ENCODE data around the gene SMIM36.
"Not testable (repeated sequence)": the region's sequence is repeated elsewhere in the genome, so short reads cannot be mapped to it uniquely, and the experiment has no call there.

The SMIM36 gene

GRCh38 chr17:55453839-55454557 lies 57.3 kb downstream of the SMIM36 start:
- DNase-seq: no peak

GRCh38 chr17:55452139-55452790 lies 59.0 kb downstream of the SMIM36 start:
- DNase-seq: no peak

GRCh38 chr17:55451758-55452138 lies 59.5 kb downstream of the SMIM36 start:
- no peak for DNase-seq

- no peak for DNase-seq
Measured at GRCh38 chr17:55451203-55451641, 60.0 kb downstream of the SMIM36 start.

GRCh38 chr17:55450232-55450825 lies 60.9 kb downstream of the SMIM36 start:
- DNase-seq: no peak

GRCh38 chr17:55448681-55449080 lies 62.6 kb downstream of the SMIM36 start:
- no peak for DNase-seq

GRCh38 chr17:55446581-55447205 lies 64.6 kb downstream of the SMIM36 start:
- DNase-seq: no peak

- not testable (repeated sequence) for DNase-seq
Measured at GRCh38 chr17:55446004-55446403, 65.2 kb downstream of the SMIM36 start.

GRCh38 chr17:55444471-55445441 lies 66.5 kb downstream of the SMIM36 start:
- DNase-seq: no peak

GRCh38 chr17:55443904-55444303 lies 67.3 kb downstream of the SMIM36 start:
- no peak for DNase-seq

GRCh38 chr17:55442953-55443683 lies 68.1 kb downstream of the SMIM36 start:
- DNase-seq: no peak

- no peak for DNase-seq
Measured at GRCh38 chr17:55442462-55442861, 68.8 kb downstream of the SMIM36 start.

- peak; percentile 73 for DNase-seq
Measured at GRCh38 chr17:55441544-55441943, 69.7 kb downstream of the SMIM36 start.

GRCh38 chr17:55440391-55440790 lies 70.9 kb downstream of the SMIM36 start:
- peak; percentile 95 for DNase-seq

GRCh38 chr17:55437159-55437605 lies 74.1 kb downstream of the SMIM36 start:
- no peak for DNase-seq

- DNase-seq: no peak
Measured at GRCh38 chr17:55436224-55437158, 74.8 kb downstream of the SMIM36 start.

- DNase-seq: no peak
Measured at GRCh38 chr17:55435408-55435807, 75.8 kb downstream of the SMIM36 start.

- no peak for DNase-seq
Measured at GRCh38 chr17:55434721-55435120, 76.5 kb downstream of the SMIM36 start.

- no peak for DNase-seq
Measured at GRCh38 chr17:55433629-55434422, 77.4 kb downstream of the SMIM36 start.
